HUES6 (cell line): Measurements from ENCODE around the gene MYO3A.
A peak's percentile ranks its signal among the peaks of the same experiment; 100 is the strongest.

Source experiments
- H3K27ac ChIP-seq: 2 replicates; pipeline ENCODE4 v1.7.0; 2013; ENCODE audit warnings: low read depth, mild to moderate bottlenecking, low read length, inconsistent platforms
- H3K27me3 ChIP-seq: 2 replicates; pipeline ENCODE4 v1.6.1; 2013; ENCODE audit warnings: low read length; ENCODE audit not compliant: control insufficient read depth, insufficient read depth
- H3K36me3 ChIP-seq: 2 replicates; pipeline ENCODE4 v1.6.1; 2013; ENCODE audit warnings: low read length; ENCODE audit not compliant: control insufficient read depth, insufficient read depth
- H3K4me1 ChIP-seq: 2 replicates; pipeline ENCODE4 v1.6.1; 2013; ENCODE audit warnings: low read length; ENCODE audit not compliant: control insufficient read depth, insufficient read depth
- H3K4me3 ChIP-seq: 2 replicates; pipeline ENCODE4 v1.5.1; 2013; ENCODE audit warnings: low read depth, low read length
- H3K9ac ChIP-seq: one replicate; pipeline ENCODE4 v1.6.1; 2013; ENCODE audit warnings: mild to moderate bottlenecking, low read length
- H3K9me3 ChIP-seq: 2 replicates; pipeline ENCODE4 v1.6.1; 2013; ENCODE audit warnings: low read depth, low read length; ENCODE audit not compliant: control insufficient read depth, insufficient read depth

The MYO3A gene

DNA sequence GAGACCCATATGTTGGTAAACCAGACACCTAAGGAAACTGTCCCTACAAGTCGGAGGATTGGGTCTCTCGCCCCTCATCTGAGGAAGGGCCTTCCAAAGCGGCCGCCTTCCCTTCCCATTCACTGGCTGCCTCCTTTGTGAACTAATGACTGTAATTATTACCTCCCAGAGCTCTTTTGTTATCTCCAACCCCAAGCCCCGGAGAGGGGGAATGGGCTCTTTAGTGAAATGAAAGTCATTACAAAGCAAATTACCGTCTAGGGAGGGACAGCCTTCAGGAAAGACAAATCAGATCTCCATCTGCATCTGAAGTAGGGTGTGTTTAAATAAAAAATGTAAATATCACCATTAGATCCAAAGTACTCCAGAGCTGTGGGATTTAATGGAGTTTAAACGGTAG, 280.0 kb downstream of the MYO3A start:
- H3K9ac ChIP-seq, result peak overlapping the region; percentile 52
- H3K4me3 ChIP-seq, result peak overlapping the region; percentile 58
- H3K4me1 ChIP-seq, result peaks cover 45% of the 10 kb centered on the region
- H3K9me3 ChIP-seq, result no peaks in the 10 kb centered on the region
- no peaks in the 10 kb centered on the region for H3K36me3 ChIP-seq
- peaks cover 99% of the 10 kb centered on the region for H3K27me3 ChIP-seq
- H3K27ac ChIP-seq, result peak overlapping the region; percentile 64; the same call in 1 of the 2 replicates

DNA sequence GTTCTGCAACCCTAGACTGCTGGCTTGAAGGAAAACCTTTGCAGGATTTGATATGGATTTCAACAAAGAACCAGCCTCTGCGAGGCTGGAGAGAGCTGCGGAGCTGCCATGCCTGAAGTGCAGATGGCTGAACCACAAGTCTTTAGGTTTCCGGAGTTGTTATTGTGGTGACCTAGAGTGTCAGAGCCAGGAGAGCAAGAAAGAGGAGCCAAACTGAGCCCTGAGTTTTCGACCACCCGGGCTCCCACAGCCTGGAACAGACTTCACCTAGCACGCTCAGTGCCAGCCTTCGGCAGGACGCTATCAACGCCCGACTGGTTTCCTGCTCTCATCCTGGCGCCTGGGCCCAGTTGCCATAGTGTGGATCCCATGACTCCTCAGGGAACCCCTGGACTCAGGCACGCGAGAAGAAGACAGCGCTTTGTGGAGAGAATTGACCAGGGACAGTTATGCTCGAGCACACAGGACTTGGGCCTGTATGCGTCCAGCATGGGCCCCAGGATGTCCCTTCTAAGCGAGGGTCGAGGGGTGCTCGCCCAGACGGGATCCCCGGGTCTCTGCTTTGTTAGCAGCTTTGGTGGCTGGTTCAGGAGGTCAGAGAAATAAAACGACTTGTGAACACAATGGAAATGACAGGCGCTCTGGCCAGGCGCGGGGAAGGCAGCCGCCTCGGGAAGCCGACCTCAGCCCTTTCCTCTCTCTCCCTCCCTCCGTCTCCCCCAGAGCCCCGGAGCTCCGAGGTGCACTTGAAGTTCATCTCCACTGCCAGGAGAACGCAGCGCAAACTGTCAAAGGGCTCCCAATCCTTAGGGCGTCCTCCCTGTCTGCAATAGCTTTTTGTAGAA, 280.7 kb downstream of the MYO3A start:
- Histone ChIP-seq H3K4me3 (peak overlapping the region; percentile 58), H3K9ac (peak overlapping the region; percentile 60), H3K9me3 (no peaks in the 10 kb centered on the region), H3K4me1 (peaks cover 45% of the 10 kb centered on the region), H3K27ac (peak overlapping the region; percentile 48; the same call in 1 of the 2 replicates), H3K36me3 (no peaks in the 10 kb centered on the region), H3K27me3 (peaks cover 99% of the 10 kb centered on the region)

DNA sequence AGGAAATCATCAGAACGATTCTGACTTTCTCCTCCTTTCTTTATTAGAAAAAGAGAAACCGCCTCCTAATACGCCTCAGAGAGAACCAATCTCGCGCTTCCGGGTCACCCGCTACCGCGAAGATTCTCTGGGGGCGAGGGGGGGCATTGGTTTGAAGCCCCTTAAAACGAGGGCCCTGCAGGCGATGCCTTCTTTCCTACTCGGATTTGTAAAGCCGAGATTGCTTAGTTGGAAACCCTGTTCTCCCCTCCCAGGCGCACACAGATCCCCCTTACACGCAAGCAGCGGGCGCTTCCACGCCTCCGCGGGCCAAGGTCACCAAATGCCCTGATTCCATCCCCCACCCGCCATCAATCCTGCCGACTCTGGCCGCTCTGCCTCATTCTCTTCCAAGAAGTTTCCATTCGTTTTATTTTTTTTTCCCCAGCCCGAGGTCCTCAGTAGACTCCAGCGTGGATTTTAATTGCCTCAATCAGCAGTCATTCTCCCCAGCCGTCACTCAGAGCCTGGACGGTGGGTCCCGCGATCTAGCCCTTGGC, 281.4 kb downstream of the MYO3A start:
- Histone ChIP-seq H3K27ac (no peak overlapping the region), H3K36me3 (no peaks in the 10 kb centered on the region), H3K27me3 (peaks cover 100% of the 10 kb centered on the region), H3K4me3 (peak overlapping the region; percentile 58), H3K9me3 (no peaks in the 10 kb centered on the region), H3K4me1 (peaks cover 45% of the 10 kb centered on the region), H3K9ac (peak overlapping the region; percentile 60)

DNA sequence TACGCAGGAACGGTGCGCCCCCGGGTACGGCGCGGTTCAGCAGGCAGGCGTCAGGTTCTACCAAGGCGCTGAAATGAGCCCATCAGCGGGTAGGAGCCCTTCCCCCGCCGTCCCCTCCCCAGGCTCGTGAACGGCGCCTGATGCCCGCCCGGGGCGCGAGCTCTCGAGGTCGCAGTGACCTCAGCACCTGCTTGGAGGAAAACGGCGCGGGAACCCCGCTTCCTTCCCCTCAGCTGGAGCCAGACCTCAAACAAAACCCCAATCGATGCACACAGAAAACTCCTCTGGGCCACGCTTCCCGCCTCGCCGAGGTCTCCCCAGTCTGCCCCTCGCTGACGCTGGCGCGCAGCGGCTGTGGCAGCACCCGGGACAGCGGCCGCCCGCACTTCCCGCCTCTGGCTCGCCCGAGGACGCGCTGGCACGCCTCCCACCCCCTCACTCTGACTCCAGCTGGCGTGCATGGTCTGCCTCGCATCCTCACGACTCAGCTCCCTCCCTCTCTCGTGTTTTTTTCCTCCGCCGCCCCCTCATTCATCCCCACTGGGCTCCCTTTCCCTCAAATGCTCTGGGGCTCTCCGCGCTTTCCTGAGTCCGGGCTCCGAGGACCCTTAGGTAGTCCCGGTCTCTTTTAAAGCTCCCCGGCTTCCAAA, 282.0 kb downstream of the MYO3A start:
- peaks cover 100% of the 10 kb centered on the region for H3K27me3 ChIP-seq
- H3K4me1 ChIP-seq, result peaks cover 45% of the 10 kb centered on the region
- H3K9ac ChIP-seq, result peak overlapping the region; percentile 60
- H3K4me3 ChIP-seq, result peak overlapping the region; percentile 58
- no peak overlapping the region for H3K27ac ChIP-seq
- no peaks in the 10 kb centered on the region for H3K36me3 ChIP-seq
- no peaks in the 10 kb centered on the region for H3K9me3 ChIP-seq

DNA sequence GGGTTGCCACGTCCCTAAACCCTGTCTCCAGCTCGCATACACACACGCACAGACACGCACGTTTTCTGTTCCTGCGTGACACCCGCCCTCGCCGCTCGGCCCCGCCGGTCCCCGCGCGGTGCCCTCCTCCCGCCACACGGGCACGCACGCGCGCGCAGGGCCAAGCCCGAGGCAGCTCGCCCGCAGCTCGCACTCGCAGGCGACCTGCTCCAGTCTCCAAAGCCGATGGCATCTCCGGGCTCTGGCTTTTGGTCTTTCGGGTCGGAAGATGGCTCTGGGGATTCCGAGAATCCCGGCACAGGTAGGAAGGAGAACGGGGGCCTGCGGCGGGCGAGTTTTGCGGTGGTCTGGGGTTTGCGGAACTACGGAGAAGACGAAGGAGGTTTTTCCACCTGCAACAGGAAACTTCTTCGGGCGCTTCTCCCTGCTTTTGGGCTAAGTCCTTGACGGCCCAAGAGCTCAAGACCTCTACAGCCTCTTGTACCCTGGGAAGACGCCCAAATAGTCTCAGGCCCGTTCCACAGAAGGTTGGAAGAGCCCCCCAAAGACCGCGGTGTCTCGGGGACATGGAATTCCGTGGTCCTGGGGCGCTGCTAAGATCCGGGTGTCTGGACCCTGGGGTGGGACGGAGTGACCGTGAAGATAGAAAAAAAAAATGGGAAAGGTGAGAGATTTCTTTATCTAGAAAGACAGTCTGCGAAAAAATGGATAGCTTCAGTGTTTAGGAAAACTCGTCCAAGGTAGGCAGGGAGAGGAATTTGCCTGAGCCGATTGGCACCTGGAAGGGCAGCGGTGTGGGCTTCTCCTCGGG, 282.8 kb downstream of the MYO3A start, which contains the start of gene GAD2:
Gene GAD2 (plus strand): TSS at position 190 of the 811 bp plus-strand sequence. CDS start 36 bp downstream, at position 226.
- Histone ChIP-seq H3K36me3 (no peaks in the 10 kb centered on the region), H3K27ac (no peak within 1 kb of the TSS), H3K9me3 (no peaks in the 10 kb centered on the region), H3K4me1 (peaks cover 51% of the 10 kb centered on the region), H3K4me3 (peak within 1 kb of the TSS; percentile 58), H3K27me3 (peaks cover 100% of the 10 kb centered on the region), H3K9ac (peak within 1 kb of the TSS; percentile 60)

DNA sequence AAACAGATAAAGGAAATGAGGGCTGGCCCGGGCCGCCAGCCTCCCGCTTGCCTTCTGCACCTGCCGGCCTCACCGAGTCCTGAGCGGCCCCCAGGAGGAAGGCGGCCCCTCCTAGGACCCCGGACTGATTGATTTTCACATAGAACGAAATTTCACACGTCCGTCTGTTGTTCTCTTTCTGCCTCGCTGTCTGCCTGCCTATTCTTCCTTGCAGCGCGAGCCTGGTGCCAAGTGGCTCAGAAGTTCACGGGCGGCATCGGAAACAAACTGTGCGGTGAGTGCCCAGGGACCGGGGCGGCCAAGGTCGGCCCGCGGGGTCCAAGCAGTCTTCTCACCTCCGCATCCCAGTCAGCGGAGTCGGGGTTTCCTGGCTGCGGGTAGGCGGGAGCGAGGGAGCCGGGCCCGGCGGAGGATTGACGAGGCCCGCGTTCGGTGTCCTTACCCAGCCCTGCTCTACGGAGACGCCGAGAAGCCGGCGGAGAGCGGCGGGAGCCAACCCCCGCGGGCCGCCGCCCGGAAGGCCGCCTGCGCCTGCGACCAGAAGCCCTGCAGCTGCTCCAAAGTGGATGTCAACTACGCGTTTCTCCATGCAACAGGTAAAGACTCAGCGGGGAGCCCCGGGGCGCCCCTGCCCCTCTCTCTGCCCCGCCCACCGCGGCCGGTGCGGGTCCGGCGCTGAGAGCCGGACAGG, 283.5 kb downstream of the MYO3A start:
- H3K4me3 ChIP-seq, result peak overlapping the region; percentile 58
- no peaks in the 10 kb centered on the region for H3K36me3 ChIP-seq
- H3K4me1 ChIP-seq, result peaks cover 54% of the 10 kb centered on the region
- peaks cover 100% of the 10 kb centered on the region for H3K27me3 ChIP-seq
- no peak overlapping the region for H3K27ac ChIP-seq
- no peaks in the 10 kb centered on the region for H3K9me3 ChIP-seq
- peak overlapping the region; percentile 26 for H3K9ac ChIP-seq

DNA sequence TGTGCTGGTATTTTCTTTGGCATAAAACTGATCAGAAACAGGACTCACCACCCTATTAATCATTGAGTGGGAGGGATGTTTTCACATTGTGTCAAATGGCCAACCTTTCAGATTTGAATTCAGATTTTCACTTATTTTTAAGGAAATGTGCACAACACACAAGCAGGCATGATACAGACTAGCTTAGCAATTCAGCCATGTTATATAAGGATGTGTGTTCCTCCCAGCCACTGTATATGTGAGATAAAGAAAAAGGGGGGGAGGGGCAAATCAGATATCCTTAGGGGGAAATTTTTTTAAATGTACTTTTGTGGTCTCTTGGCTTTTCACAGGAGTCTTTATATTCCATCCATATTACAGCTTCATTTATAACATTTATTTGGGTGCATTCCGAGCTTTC, 285.6 kb downstream of the MYO3A start:
- H3K27ac ChIP-seq, result no peak overlapping the region
- no peaks in the 10 kb centered on the region for H3K36me3 ChIP-seq
- H3K9me3 ChIP-seq, result no peaks in the 10 kb centered on the region
- no peak overlapping the region for H3K9ac ChIP-seq
- peaks cover 89% of the 10 kb centered on the region for H3K27me3 ChIP-seq
- no peak overlapping the region for H3K4me3 ChIP-seq
- H3K4me1 ChIP-seq, result peaks cover 36% of the 10 kb centered on the region

DNA sequence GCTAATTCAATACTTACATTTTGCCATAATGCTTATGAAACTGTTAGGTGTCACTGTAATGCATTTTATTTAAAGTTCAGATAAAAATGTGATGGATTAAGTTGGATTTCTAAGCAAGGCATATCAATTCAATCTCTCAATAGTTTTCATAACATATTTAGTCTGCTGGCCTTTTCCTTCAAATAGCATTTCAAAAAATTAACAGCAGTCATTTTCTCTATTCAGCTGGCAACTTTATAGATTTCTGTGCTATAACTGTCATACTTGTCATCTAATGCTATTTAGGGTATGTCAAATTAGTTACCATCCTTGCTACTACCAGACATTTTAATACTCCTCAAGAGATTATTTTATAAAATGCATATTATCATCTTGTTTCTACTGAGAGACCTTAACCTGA, 286.9 kb downstream of the MYO3A start:
- H3K4me3 ChIP-seq, result no peak overlapping the region
- H3K27me3 ChIP-seq, result peaks cover 81% of the 10 kb centered on the region
- no peak overlapping the region for H3K9ac ChIP-seq
- H3K4me1 ChIP-seq, result peaks cover 28% of the 10 kb centered on the region
- no peak overlapping the region for H3K27ac ChIP-seq
- no peaks in the 10 kb centered on the region for H3K9me3 ChIP-seq
- no peaks in the 10 kb centered on the region for H3K36me3 ChIP-seq

DNA sequence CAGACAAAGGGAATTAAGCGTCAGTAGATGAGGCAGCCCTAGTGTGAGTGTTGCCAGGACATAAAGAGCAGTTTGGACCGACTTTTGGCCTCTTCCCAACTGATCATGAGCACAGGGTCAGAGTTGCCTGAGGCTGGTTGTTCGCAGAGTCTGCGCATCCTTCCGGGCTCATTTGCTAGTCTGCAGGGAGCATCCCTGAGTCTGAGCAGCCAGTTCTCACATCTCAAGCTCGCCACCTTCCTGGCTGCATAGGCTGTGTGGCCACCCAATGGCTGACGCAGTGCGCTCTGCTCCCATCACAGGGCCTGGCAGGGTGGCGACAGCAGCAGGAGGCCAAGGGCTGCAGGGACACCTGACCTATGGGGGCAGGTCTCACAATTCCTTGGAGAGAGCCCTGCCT, 287.5 kb downstream of the MYO3A start:
- no peak overlapping the region for H3K4me3 ChIP-seq
- peaks cover 75% of the 10 kb centered on the region for H3K27me3 ChIP-seq
- no peaks in the 10 kb centered on the region for H3K36me3 ChIP-seq
- H3K9me3 ChIP-seq, result no peaks in the 10 kb centered on the region
- H3K4me1 ChIP-seq, result peaks cover 27% of the 10 kb centered on the region
- no peak overlapping the region for H3K9ac ChIP-seq
- no peak overlapping the region for H3K27ac ChIP-seq

DNA sequence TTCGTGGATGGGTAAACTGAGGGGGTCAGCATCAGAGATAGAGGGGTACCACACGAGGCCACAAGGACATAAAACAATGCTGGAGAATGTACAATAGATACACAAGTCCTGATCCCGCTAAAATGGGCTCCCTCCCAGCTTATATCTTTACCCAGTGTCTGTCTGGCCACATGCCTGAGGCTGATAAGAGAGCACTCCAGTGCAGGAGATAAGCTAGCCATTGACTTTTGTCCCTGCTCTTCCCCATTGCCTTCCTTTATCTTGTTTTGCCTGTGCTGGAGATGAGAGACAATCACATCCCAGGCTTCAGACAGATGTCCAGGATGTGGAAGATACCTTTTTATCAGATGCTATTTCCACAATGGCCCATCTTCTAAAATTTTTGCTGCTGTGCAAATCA, 288.5 kb downstream of the MYO3A start:
- H3K36me3 ChIP-seq, result no peaks in the 10 kb centered on the region
- no peak overlapping the region for H3K4me3 ChIP-seq
- H3K9me3 ChIP-seq, result no peaks in the 10 kb centered on the region
- peaks cover 18% of the 10 kb centered on the region for H3K4me1 ChIP-seq
- peaks cover 68% of the 10 kb centered on the region for H3K27me3 ChIP-seq
- H3K9ac ChIP-seq, result no peak overlapping the region
- H3K27ac ChIP-seq, result no peak overlapping the region
